ENCODE results near the gene RENBP.

- TF ChIP-seq ATF3 (IDR thresholded peaks at IDR 0.05) (no peak), TAF1 (conservative IDR thresholded peaks at IDR 0.05) (no peak)
These were observed 19.7 kb upstream of the RENBP start for GRCh38 chrX:153964105-153964504.

Measured in liver (tissue), 1 donor.